NCI-H1694 (cell line): ENCODE results near the gene CTIF.

Experiments
- DNase-seq: peaks from one replicate; lab custom pipeline; 2025; lab: John Stamatoyannopoulos, UW

The CTIF gene

GRCh38 chr18:48788373-48788772 lies 249.5 kb downstream of the CTIF start:
- DNase-seq = no peak

DNA sequence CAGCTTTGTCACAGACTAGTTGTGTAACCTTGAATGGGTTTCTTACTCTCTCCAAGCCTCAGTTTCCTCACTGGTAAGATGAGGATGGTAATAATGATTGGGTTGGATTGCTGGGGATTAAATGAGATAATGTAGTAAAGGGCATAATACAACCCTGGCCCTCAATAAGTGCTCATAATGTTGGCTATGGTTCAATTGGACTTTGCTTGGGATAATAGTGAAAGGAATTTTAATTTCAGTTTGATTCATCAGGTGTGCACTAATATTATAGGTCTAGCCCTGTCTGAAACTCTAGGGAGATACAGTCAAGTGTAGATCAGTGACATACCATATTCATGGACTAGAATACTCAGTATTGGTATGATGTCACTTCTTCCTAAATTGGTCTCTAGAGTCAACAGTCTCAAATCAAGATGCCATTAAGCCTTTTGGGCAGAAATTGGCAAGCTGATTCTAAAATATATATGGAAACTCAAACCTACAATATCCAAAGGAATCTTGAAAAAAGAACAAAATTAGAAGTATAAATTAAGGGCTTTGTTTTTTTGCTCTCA lies 250.5 kb downstream of the CTIF start:
- DNase-seq = no peak

DNA sequence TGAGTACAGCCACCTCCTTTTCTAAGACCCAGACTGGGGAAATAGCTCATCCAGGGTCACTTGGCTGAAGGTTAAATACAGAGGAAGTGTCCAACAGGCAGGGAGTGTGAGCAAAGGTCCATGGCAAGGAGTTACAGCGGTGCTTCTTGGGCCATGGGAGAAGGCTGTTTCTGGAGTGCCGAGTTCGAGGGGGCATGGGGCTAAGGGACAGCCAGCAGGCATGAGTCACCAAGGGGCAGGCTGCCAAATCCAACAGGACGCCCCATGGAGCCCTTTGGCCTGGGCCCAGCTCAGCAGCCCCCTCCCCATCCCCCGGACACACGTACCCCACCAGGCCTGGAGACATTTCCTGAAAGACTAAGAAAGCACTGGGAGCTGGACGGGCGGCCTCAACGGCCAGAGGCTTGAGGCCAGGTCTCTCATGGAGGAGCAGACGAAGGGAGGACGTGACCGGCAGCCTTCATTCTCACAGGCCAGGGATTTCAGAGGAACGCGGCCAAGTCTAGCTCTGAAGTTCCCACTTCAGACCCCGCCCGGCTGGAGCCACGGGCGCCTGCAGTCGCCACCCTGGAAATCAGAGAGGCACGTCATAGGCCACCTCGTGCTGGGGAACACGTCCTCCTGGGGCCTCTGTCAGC lies 251.5 kb downstream of the CTIF start:
- no peak for DNase-seq

DNA sequence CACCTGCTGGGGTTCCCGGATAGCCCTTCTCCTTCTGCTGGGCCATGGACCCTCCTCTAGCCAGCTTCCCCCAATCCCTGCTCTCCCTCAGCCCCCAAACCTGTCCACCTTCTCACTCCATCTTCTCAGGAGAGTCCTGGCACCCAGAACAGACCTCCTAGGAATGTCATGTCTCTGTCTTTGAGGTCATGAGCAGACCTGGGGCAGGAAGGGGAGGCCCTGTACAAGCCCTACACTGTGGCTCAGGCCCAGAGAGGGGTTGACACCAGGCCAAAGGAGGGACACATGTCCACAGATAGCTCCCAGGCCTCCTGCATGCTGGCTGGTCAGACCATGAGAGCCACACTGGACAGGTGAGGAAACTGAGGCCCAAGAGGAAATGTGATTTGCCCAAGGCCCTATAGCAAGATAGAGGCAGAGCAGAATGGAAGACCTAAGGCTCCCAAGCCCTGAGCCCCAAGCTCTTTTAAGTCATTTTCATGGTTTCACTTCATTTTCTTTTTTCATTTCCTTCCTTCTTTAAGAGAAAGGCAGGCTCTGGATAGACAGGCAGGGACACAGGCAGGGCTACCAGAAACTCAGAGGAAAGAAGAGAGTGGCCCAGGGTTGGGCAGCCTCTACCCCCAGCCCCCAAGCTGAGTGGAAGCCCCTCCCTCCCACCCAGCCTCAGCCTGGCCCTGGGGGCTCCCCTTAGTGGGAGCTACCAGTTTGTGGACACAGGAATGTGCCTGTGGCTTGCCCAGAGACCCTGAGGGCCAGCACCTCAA lies 252.2 kb downstream of the CTIF start:
- DNase-seq = no peak

- no peak for DNase-seq
Measured at GRCh38 chr18:48791636-48792105, 252.8 kb downstream of the CTIF start.

GRCh38 chr18:48792141-48792540 lies 253.3 kb downstream of the CTIF start:
- DNase-seq = no peak

- no peak for DNase-seq
Measured at GRCh38 chr18:48792611-48793380, 254.0 kb downstream of the CTIF start.

GRCh38 chr18:48794251-48794970 lies 255.6 kb downstream of the CTIF start:
- DNase-seq = no peak

DNA sequence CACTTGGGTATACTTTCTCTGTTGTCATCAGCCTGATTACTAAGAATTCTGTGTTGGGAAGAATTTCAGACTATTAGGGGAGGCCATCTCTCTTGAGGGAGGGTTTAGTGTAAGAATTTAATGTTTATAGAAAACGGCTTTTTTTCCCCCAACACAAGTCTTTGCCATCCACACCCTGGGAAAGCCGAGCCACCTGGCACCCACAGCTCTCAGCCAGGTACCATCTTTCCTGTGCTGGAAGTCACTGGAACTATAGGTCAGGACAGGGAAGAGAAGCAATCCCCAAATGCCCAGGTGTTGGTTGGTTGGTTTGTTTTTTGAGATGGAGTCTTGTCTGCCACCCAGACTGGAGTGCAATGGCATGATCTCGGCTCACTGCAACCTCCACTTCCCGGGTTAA lies 256.9 kb downstream of the CTIF start:
- DNase-seq = no peak

DNA sequence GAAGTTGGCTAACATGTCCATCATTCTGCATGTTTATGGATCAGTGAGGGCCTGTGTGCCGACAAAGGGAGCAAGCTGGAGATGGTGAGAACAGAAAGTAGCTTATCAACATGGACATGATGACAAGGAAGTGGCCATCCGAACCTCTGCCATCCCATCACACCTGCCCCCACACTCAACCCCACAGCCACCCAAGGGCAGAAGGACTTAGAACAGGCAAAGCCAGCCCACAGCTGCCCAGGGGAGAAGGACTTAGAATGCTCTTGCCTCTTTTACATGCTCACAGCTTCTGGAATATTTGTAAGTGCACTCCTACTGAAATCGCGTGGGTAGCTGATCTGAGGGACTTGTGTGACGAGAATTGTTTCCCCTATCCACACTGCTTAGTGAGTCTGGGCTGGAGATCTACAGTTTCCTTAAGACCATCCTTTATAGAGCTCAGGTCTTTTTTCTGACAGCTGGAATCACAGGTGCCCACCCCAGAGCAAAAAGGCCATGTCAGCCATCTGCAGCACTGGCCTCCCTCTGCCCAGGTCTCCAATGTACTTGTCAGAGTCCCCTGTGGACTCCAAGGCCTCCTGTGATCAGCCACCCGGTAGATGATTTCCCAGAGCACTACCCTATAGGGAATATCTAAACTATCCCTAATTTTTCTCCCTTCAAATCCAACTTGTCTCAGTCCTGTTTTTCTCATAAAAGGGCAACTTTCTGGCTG lies 257.8 kb downstream of the CTIF start:
- no peak for DNase-seq

DNA sequence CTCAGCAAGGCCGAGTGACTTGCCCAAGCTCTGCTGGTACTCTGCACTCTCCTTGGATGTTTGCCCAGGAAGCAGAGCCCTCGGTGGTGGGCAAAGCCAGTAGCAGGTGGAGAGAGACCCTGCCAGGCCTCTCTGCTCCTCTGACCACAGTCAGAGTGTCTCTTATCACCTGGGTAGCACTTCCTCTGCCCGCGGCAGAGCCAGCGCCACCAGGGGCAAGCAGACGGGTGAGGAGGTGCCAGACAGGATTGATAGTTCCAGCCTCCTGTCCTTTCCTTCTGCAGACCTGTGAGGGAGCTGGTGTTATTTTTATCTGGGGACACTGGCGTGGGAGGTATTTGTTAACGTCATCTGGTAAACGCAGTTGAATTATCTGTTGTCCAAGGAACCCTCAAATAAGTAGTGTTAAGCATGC lies 259.0 kb downstream of the CTIF start:
- DNase-seq = no peak

DNA sequence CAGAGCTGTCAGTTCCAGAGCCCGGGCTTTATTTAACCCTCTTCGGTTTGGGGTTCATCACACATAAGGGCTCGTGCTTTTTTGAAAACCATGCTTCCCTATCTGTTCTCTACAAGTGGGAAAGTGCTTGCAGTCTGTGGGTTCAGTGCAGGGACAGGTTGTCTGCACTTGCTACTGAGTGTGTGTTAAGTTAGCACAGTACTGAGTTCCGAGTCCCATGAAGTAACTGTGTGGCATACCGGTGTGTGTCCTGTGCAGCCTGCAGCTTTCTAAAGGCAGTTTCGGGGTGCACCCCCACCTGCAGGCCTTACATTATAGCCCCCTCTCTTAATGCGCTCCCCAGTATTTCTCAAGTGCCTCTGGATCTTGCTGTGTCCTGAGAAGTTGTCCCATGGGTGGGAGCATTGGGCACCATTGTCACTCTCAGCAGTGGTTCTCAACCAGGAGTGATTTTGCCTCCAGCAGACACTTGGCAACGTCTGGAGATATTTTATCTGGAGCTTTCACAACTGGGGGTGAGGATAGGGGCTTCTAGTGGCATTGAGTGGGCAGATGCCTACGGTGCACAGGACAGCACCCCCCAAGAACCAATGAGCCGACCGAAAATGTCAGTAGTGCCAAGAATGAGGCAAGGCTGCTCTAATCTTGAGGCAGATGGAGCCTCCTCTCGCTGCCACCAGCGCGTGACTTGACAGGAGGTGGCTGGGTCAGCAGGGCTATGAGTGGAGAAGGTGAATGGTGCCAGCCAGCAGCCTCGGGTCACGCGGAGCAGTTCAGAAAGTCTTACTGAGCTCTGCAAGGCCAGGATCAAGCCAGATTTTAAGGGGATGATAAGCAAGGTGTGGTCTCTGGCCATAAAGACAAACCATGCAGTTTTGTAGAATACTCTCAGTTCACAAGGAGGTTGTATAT lies 259.8 kb downstream of the CTIF start:
- DNase-seq = no peak

- DNase-seq = no peak
Measured at GRCh38 chr18:48799724-48800315, 261.0 kb downstream of the CTIF start.

DNA sequence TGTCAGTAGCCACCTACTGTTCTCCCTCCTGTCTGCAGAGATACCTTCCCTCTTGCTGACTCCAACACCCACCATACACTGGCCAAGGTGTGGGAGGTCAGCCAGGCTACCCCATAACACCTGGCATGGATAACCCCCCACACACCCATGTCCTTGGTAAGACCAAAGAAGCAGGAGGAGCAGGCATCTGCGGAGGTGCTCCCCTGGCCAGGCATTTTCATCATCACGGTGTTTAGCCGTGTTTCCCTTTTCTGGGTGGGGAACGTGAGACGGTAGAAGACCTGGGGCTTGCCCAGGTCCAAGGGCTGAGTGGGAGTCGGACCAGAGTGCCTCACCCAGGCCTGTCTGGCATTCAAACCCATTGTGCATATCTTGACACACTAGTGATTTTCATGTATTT lies 261.6 kb downstream of the CTIF start:
- no peak for DNase-seq

- no peak for DNase-seq
Measured at GRCh38 chr18:48800876-48801727, 262.3 kb downstream of the CTIF start.

- no peak for DNase-seq
Measured at GRCh38 chr18:48801728-48802542, 263.1 kb downstream of the CTIF start.

DNA sequence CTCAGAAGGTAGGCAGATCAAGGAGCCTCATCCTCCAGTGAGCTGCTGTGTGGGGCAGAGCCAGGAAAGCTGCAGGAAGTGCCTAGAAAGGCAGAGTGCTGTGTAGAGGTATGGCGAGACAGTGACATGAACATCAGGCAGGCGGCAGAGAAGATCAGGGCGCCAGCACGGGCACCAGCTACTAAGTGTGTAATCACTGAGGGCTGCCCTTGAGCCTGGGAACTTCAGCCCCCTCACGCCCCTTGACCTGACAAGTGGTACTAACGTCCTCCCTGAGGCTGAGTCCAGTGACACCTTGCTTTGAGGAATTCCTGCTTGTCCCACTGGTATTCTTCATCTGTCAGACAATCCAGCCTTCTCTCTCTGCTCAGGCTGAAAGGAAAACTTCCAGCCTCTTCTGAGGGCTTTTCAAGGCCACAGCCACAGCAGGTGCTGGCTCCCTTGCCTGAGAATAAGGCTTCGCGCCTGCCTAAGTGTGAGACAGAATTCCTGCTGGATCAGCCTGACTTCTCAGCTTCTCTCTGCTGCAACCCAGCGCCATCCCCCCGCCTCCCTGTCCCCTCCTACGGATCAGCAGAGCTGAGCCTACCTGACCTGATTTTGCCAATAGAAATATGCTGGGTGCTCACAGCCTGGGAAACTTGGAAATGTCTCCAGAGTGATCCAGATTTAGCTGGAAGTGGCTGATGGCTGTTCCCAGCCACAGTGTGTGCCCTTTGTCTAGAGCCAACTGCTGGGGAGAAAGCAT lies 263.9 kb downstream of the CTIF start:
- no peak for DNase-seq
